Activated T-cell treated with anti-CD3 and anti-CD28 coated beads, Interleukin-2, amount 50 U/mL, for 48 hours (primary cell): Measurements from ENCODE around the gene CCSER2.
"Not testable (repeated sequence)": the region's sequence is repeated elsewhere in the genome, so short reads cannot be mapped to it uniquely, and the experiment has no call there.

ENCODE experiments used
- DNase-seq, 2 experiments: peaks; one replicate each; pipeline ENCODE4 v3.0.0-alpha.2; 2020

CCSER2 gene

DNA sequence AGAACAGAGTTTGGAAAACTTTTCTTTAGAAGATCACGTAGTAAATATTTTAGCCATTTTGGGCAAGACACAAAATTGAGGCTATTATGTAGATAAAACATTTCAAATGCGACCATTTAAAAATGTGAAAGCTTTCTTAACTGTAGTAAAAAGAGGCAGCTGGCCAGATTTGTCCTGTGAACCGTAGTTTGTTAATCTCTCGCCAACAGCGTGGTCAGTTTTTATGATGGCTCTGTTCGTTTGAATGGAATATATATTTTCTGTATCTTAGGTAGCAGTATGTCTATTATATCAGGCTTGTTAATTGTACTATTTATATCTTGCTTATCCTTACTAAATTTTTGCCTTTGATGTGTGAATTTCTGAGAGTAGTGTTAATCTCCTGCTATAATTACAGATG lies 124.9 kb downstream of the CCSER2 start:
- no peak for DNase-seq

DNA sequence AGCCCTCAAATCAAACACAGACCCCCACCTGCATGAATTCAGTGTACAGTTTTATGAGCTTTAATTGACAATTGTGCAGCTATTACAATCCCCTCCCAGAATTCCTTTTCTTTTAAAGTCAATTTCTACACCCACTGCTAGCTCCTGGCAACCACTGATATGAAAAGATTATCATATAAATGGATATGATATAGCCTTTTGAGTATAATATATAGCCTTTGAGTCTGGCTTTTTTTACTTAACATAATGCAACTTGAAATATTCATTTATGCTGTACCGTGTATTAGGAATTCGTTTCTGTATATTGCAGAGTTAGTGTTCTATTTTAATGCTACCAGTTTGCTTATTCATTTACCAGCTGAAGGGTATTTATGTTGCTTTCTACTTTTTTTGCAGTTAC lies 127.7 kb downstream of the CCSER2 start:
- no peak for DNase-seq

DNA sequence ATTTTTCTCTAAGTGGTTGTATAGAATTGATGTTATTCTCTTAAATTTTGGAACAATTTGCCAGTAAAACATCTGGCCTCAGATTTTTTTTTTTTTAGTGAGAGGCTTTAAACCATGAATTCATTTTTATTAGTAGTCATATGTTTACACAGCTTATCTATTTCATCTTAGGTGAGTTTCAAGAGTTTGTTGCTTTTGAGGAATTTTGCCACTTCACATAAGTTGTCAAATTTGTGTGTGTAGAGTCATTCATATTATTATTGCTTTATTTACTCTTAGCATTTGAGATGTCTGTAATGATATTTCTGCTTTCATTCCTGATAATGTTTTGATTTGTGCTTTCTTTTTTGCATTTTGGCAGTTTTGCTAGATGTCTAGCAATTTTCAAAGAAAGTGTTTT lies 132.1 kb downstream of the CCSER2 start:
- DNase-seq: no peak

DNA sequence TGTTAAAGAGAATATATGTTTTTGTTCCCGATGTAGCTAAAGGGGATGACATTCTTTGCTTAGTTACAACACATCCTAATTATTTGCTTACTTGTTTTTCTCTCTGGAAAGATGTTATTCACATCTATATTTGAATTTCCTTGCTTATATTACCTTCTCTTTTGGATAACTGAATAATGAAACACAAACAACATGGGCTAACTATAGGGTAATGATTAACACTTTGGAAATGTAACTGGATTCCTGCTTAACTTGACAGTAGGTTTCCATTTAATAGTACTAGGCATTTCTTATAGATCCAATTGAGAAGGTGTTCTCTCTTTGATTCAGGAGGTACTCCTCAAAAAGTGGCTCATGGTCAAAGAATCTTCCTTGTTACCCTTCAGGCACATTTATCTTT lies 141.1 kb downstream of the CCSER2 start:
- DNase-seq: no peak

DNA sequence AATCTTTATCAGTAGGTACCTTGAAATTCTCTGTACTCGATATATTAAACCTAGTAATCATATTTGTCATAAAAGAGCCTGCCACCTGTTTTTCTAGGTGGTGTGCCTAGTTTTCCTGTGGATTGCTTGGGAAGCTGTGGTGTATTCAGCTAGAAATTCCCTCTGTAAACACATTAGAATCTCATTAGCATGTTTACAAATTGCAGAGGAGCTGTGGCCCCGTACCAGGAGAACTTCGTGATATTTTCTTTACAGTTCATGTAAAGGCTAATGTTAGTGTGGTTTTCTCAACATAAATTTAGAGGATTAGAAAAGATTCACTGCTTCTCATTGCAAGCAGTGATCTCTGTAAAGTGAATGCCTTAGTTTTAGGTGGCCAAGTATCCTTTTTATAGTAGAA lies 144.7 kb downstream of the CCSER2 start:
- no peak for DNase-seq

DNA sequence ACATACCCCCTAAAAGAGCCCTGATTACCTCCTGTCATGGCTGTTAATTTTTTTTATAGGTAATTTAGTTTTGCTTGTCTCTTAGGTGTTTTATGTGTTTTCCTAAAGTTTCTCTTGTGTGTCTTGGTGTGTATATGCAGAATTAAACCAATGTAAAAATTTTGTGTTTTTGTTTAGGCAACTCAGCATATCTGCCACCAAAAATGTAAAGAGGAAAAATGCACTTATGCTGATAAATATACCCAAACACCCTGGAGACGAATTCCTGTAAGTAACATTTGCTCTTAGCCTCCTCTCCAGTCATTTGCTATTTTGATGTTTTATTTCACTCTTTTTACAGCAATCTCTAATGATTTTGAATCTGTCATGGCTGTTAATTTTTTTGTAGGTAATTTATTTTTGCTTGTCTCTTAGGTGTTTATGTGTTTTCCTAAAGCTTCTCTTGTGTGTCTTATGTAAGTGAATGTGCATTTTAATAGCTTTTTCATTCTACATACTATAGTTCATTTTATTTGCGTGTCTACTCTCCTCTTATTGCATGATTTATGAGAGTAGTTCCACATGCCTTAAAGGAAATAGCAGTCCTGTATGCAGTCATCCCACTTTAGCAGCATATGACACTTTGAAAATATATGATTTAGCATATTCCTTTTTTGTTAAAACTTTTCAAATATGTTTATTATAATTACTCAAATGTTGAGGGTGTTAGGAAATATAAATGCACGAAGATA lies 149.2 kb downstream of the CCSER2 start:
- no peak for DNase-seq

DNA sequence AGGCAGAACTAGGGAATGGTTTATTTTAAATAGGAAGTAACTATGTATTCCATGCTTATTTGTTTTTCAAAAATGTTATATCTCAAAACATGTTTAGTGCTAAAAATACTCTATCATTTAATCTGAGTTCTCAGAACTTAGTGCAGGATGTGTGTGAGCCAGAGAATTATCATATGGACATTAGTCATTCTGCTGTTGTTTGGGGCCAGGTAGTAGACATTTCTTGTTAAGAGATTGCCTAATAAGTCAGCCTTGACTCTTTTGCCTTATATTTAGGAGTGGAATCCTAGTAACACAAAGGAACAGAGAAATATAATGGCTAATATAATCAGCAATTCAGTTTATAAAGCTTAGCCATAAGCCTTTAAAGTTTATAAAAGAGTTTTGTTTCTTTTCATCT lies 149.8 kb downstream of the CCSER2 start:
- DNase-seq: no peak

DNA sequence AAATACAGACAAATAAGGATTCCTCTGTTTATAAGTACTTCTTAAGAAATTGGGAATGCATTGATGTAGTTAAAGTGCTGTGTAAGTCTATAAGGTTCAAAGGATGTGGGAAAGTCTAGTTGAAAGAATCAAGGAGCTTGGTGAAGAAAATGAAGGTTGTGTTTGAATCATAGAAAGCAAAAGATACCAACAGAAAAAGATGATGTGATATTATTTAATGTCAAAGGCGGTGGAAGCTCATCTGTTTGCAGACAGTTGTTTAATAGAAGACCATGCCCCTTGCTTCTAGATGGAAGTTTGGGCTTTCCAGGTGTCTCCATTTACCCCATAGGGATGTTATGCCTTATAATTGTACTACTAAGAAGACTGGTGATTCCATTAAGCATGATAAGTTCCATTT lies 150.3 kb downstream of the CCSER2 start:
- no peak for DNase-seq

DNA sequence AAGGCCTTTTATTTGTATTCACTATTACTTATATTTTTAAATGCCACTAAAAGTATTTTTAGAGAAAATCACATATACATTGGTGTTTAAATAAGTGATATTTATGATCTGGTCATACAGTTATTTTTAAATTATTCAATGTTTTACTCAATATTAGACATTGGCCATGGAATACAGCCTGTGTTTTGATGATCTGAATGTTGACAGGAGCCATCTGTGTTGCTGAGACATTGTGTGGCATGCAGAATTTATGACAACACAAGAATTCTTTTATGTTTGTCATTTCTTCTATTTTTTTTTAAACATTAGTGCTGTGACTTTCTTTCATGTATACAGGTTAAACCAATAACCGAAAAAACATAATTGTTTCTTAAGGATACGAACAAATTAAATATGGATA lies 156.2 kb downstream of the CCSER2 start:
- no peak for DNase-seq

DNA sequence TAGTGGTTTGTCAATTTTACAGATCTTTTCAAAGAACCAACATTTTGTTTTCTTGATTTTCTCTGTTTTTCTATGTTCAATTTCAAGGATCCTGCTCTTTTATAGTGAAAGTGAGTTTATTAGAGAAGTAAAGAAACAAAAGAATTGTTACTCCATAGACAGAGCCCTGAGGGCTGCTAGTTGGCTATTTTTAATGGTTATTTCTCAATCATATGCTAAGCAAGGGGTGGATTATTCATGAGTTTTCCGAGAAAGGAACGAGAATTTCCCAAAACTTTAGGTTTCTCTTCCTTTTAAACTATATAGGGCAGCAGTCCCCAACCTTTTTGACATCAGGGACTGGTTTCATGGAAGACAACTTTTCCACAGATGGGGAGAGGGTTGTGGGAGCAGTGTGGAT lies 165.0 kb downstream of the CCSER2 start:
- no peak for DNase-seq

DNA sequence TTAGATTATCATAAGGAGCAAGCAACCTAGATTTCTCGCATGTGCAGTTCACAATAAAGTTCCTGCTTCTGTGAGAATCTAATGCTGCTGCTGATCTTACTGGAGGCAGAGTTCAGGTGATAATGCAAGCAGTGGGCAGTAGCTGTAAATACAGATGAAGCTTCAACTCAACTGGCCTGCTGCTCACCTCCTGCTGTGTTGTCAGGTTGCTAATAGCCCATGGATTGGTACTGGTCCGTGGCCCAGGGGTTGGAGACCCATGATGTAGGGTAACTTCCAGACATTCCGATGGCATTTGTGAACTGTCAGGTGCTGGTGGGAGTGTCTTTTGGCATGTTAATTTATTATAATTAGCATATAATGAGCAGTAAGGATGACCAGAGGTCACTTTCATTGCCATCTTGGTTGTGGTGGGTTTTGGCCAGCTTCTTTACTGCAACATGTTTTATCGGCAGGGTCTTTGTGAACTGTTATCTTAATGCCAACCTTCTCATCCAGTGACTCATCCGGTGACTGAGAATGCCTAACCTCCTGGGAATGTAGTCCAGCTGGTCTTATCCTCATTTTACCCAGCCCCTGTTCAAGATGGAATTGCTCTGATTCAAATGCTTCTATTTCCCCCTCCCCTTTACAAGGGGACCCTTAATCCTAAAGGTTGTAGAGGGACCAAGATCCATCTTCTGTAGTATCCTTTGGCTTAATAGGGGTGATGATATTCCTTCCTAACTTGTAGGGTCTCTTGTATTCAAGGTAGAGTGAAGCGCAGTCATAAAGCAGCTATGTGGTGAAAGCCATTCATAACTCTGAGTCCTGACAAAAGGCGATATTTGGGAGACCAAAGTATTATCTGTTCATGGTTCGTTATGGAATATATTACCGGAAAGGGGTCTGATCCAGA lies 165.8 kb downstream of the CCSER2 start:
- DNase-seq: no peak

DNA sequence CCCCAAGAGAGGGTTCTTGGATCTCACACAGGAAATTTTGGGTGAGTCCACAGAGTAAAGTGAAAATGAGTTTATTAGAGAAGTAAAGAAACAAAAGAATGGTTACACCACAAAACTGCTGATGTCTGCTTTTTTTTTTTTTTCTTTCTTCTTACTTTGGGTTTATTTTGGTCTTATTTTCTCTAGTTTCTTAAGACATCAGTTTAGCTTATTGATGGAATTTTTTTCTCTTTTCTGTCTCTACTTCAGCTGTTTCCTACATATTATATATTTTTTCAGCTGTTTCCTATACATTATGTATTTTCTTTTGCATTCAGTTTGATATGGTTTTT lies 166.4 kb downstream of the CCSER2 start:
- DNase-seq: no peak

DNA sequence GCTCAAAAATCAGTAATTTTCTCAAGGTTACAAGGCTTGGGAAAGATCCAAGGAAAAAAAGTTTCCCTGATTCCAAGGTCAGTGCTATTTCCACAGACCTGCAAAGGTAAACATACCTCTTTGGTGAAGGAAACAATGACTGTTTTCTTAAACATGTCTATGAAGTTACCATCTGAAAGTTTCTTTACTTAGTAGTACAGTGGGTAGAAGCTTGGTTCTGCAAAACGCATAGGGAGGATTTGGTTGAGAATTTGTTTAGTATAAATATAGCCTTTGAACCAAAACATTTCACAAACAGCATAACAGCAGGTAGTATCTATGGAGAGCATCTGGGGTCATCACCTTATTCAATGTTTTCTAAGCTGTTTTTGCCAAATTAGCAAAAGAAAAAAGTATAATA lies 169.6 kb downstream of the CCSER2 start:
- DNase-seq: no peak

DNA sequence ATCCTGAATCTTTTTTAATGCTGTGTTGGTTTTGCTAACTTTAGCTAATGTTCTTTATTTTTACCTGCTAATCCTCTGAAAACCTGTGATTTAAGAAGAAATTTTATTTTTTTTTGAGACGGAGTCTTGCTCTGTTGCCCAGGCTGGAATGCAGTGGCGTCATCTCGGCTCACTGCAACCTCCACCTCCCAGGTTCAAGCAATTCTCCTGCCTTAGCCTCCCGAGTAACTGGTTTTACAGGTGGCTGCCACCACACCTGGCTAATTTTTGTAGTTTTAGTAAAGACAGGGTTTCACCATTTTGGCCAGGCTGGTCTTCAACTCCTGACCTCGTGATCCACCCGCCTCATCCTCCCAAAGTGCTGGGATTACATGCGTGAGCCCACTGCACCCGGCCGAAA lies 170.7 kb downstream of the CCSER2 start:
- DNase-seq: not testable (repeated sequence)

DNA sequence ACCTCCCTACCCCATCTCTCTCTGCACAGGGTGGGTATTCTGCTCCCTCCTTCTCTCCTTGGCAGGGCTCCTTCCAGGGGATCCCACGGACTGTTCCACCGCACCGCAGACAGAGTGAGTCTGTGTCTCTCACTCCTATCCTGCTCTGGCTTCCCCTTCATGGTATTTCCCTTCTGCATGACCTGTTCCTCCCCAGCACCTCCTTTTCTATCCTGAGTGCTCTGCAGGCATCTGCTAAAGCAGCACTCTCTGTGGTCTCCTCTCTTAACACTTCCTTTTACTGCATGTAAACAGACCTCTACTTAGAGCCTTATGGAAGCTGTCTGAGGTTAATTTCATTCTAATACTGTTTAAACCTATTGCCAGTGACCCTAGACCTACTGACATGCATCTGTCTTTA lies 171.5 kb downstream of the CCSER2 start:
- no peak for DNase-seq

DNA sequence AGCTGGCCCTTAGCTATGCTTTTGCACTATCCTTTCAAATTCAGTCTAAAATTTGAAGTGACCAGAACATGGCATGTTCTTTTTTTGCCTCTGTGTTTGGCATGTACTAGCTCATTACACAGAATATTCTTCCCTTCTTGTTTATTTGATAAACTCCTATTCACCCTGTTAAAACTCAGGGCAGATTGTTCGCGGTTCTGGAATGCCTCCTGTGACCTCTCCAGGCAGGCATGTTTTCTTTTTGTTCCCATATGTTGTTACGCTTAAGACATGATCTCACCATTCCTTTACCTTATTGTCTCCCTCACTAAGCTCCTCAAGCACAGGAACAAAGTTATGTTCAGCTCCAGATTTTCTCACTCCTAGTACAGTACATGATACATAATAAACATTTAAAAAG lies 181.7 kb downstream of the CCSER2 start:
- DNase-seq: no peak

DNA sequence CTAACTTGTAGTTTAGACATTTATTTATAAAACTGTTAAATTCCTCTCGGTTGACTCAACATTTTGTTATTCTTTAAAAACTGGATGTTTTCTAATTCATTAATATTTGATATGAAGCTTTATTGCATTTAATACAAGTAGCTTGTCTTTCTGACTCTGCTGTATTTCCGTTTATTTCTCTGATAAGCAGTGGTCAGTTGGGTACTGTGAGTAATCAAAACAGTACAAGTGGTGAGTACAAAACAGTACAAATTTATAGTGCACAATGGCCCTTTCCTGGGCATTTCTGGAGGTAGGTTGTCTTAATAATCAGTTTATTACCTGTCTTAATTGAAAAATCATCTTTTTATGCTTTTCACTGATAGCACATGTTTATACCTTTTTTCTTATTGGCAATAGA lies 182.7 kb downstream of the CCSER2 start:
- no peak for DNase-seq

DNA sequence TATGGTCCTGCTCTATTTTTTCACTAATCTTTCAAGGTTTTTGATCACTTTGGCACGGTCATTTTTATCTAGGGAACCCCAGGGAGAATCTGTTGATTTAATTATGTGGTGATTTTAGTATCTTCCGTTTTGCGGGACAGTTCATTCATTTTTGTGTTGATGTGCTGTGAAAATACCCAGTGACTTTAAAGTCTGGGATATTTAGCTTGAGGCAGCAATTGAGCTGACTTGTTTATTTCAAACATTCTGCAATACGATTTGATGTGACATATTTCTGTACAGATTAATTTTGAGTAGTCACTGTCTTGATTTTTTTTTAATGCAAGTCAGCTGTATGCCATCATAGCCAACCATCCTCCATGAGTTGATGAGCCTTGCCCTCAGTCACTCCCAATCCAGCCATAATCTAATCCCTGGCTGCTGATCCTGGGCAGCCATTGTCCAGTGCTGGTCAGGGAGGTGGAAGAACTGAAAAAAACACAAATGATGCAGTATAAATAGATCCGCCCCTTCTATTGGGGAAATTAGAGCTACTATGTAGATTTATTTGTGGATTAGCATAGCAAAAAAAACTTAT lies 183.4 kb downstream of the CCSER2 start:
- no peak for DNase-seq

DNA sequence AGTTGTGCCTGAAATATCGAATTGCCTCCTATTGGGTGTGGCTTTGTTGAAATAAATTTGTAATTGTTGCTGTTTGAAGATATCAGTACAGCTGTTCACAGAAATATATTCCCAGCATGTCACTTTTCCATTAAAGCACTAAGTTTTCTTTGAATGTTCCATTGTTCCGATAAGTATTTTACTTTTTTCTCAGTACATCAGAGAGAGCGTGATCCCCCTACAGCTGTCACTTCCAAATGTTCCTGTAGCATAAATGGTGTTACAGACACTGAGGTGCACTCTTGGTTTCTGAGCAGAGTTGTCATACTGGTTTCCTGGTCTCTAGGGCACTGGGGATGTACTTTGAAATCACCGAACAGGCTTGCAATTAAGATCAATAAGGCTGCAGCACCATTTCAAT lies 189.2 kb downstream of the CCSER2 start:
- DNase-seq: no peak

DNA sequence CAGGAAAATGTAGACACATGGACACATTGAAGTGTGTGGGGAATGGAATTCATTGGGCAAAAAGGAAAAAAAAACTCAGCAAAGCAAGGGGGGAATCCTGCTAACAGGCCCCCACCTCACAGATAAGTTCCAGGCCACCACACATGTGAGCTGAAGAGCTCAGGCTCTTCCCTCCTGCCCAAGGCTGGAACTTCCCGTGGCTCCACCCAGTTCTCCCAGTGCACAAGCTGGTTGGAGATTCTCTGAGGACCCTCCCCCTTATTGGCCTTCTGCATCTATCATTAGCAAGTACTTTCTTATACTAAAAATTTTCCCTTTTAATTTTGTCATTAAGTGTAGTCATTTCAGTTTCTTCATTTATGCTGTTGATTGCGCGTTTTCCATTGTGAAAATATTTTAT lies 190.8 kb downstream of the CCSER2 start:
- no peak for DNase-seq

DNA sequence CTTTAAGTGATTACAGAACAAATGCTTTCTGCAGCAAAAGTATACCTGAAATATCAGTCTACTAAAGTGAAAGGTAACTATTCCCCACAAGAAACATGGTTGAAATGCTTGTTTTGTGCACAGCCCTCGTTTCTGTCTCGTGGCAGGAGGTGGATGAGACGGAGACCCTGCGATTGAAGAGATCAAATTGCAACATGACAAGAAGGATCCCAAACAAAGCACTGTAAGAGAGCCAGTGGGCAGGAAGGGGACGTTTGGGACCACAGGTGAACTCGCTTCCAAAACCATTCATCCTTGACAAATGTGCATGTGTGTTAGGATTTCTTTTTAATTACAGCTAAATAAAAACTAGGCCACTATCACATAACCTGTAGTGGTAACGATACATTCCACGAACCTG lies 192.6 kb downstream of the CCSER2 start:
- DNase-seq: no peak

DNA sequence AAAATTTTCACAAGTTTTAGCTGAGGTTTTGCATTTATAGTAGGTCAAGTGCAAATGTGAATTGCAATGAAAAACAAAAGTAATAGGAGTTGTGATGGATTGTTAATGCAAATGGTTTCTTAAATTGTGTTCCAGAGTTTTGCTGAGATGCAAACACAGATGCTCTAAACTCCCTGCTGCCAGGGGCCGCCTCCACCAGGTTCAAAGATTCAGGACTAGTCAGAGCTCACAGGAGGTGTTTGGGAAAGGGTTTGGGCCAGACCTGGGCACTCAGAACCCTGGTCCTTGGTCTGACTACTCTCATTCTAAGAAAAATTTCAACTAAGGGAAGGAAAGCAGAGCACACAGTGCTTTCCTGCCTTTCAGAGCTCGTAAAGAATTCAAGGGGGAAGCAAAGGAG lies 193.1 kb downstream of the CCSER2 start:
- no peak for DNase-seq

DNA sequence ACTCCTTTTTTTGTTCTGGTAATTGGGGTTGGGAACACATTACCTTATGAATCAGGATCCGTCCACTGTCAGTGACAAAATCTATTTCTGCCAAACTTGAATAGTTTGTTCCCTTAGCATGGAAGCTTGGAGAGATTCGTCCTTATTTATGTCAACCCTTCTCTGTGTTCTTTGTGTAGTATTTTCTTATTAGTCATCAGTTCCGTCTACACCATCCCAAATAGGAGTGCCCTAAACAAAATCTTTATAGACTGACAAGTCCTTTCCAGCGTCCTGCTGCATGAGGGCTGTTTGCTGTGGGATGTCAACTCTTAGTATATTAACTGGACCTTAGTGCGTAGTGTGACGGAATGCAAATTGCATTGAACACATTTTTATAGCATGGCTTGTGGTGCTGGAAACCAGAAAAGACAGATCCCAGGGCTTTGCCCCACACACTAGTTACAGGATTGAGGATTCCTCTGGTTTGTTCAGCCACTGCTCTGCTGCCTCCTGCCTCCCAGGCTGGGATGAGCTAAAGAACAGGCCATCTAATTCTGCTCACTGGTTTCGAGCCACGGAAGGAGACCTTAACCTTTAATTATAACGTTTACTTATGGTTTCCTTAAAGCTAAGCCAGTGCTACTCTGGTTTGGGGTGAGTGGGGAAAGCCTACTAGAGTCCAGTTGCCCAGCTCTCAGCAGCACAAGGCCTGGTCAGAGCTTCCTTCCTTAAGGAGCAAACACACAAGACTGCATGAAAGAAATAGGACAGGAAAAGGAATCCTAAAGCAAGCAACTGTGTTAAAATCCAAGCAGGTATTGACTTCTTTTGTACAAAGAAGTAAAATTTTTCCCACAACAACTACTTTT lies 194.4 kb downstream of the CCSER2 start:
- DNase-seq: no peak
